Caco-2 (cell line): ENCODE results near the gene ZNF555. TPM values are rescaled to one million over a fixed set of nuclear protein-coding genes. Genes with fewer than 3 reads are reported as not detected.
"Not testable (repeated sequence)": the region's sequence is repeated elsewhere in the genome, so short reads cannot be mapped to it uniquely, and the experiment has no call there.

Source experiments
- BruUV-seq: library from RNA; stranded (reverse); fragments of 400-500 nt; replicated peaks from 2 replicates; lab custom pipeline; 2021; lab: Mats Ljungman, UMichigan
- CTCF ChIA-PET: fragments of 300-600 bp; sonication (Branson Sonifier 250); formaldehyde crosslinking; loops from one replicate; lab custom pipeline; 2022; ENCODE audit warnings: antibody characterized with exemption; lab: Charles Lee
- POLR2A ChIA-PET: fragments of 300-600 bp; sonication (Branson Sonifier 250); formaldehyde crosslinking; loops from one replicate; lab custom pipeline; 2022; ENCODE audit warnings: antibody characterized with exemption; lab: Charles Lee
- DNase-seq, 2 experiments: peaks; one replicate each; pipeline versions ENCODE4 v3.0.0 to v3.0.0-alpha.2; 2020 to 2022
- H3K27me3 ChIP-seq: replicated peaks from 2 replicates; pipeline ENCODE4 v1.6.0; 2011; ENCODE audit warnings: low read length; ENCODE audit not compliant: control insufficient read depth, insufficient read depth
- H3K36me3 ChIP-seq: 2 replicates; pipeline ENCODE4 v1.5.1; 2011; ENCODE audit warnings: low read length; ENCODE audit not compliant: control insufficient read depth, insufficient read depth
- H3K4me1 ChIP-seq: fragments of 250-450 bp; sonication (Bioruptor Pico); 2 replicates; pipeline ENCODE4 v1.5.1; 2020; ENCODE audit warnings: mild to moderate bottlenecking
- H3K4me3 ChIP-seq: 2 replicates; pipeline ENCODE4 v1.5.1; 2011; ENCODE audit warnings: low read depth, mild to moderate bottlenecking, control low read depth, low read length
- H3K9me3 ChIP-seq: fragments of 250-450 bp; sonication (Bioruptor Pico); 2 replicates; pipeline ENCODE4 v1.5.1; 2020; ENCODE audit warnings: mild to moderate bottlenecking, moderate library complexity
- H3K27ac Mint-ChIP-seq: one replicate; pipeline ENCODE4 v1.8.0; 2022; ENCODE audit warnings: mixed read lengths; ENCODE audit not compliant: unreplicated experiment
- H3K27me3 Mint-ChIP-seq: one replicate; pipeline ENCODE4 v1.8.0; 2022; ENCODE audit warnings: mixed read lengths; ENCODE audit not compliant: insufficient read depth, unreplicated experiment
- H3K36me3 Mint-ChIP-seq: one replicate; pipeline ENCODE4 v1.8.0; 2022; ENCODE audit warnings: mild to moderate bottlenecking, mixed read lengths; ENCODE audit not compliant: insufficient read depth, unreplicated experiment
- H3K4me1 Mint-ChIP-seq: one replicate; pipeline ENCODE4 v1.8.0; 2022; ENCODE audit warnings: low read depth, mixed read lengths; ENCODE audit not compliant: unreplicated experiment
- H3K4me3 Mint-ChIP-seq: one replicate; pipeline ENCODE4 v1.8.0; 2022; ENCODE audit warnings: mild to moderate bottlenecking, moderate library complexity, mixed read lengths; ENCODE audit not compliant: unreplicated experiment
- H3K9me3 Mint-ChIP-seq: one replicate; pipeline ENCODE4 v1.8.0; 2022; ENCODE audit warnings: mixed read lengths; ENCODE audit not compliant: unreplicated experiment
- intact Hi-C: fragments of 100-400 bp; cut with micrococcal nuclease; formaldehyde crosslinking; loops from one replicate; pipeline ENCODE4 v1.10.0; 2022; ENCODE audit not compliant: unreplicated experiment
- total RNA-seq: library from RNA; stranded (reverse); gene quantifications from 2 replicates; pipeline ENCODE4 v1.2.3, GENCODE V29; 2022
- TF ChIP-seq, protein P1 (sequence below), 2 experiments: fragments of 200-600 bp in 1 of 2; IDR thresholded peaks; 1 replicate in 1 of 2; 2 replicates in 1 of 2; pipeline versions ENCODE4 v1.5.1 to v1.8.0; 2011 to 2022; ENCODE audit warnings: antibody characterized with exemption in 1 of 2, control low read depth in 1 of 2, inconsistent platforms in 1 of 2, low read depth in 1 of 2, low read length in 1 of 2, mild to moderate bottlenecking in 1 of 2, moderate library complexity in 1 of 2; ENCODE audit not compliant: insufficient read depth in 1 of 2, severe bottlenecking in 1 of 2, unreplicated experiment in 1 of 2

ZNF555 gene
- total RNA-seq, 1 experiment from 2014 or later, result 4.7 TPM

DNA sequence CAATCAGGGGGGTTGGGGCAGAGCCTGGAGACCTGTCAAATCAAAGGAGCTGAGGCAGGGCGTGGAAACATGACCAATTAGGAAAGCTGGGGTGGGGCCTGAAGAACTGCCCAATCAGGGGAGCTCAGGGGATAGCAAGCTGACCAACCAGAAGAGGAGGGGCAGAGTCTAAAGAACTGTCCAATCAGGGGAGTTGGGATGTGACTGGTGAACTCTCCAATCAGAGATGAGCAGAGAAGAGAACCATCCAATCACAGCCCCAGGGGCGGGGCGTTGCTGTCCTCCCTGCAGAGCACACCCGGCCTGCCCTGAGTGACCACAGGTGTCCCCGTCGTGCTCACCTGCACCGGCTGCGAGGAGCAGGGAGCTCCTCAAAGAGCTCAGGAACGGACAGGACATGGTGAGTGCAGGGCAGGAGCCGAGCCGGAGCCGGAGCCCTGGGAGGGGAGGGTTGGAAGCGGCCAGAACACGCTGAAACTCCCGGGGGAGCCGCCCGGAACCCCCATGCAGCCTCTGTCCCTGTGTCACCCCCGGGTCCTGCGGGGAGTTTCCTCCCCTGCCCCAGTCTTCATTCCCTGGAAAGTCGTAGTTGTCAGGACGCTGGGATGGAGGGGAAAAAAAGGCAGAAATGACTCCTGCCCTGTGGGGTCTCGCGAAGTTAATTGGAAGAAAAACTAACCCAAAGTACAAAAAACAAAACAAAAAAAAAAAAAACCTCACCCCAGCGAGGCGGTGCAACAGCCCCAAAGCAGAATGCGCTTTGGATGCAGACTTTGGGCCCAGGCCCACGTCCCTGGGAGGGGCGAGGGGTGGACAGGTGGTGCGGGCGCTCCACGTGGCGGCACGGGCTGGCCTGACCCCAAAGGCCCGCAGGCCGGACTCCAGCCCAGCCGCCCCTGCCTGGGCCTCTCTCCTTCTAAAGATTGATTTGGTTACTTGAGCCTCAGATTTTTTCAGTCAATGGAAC is 26.0 kb downstream of the ZNF555 start, which contains the start of gene ZNF556:
ZNF556 (plus strand) TSS at position 311 of the 967 bp plus-strand sequence; CDS start at position 398, 87 bp downstream.
- peaks cover 37% of the 10 kb centered on the region for H3K9me3 Mint-ChIP-seq
- peak within 1 kb of the TSS; percentile 82 for H3K27ac Mint-ChIP-seq
- POLR2A ChIA-PET, result interaction anchor here (1.0 to 1.2 kb wide), 2 partner anchors 26 to 33 kb away, joined by 5 to 7 read pairs; partner anchors contain the start of genes ZNF555 and ZNF57

DNA sequence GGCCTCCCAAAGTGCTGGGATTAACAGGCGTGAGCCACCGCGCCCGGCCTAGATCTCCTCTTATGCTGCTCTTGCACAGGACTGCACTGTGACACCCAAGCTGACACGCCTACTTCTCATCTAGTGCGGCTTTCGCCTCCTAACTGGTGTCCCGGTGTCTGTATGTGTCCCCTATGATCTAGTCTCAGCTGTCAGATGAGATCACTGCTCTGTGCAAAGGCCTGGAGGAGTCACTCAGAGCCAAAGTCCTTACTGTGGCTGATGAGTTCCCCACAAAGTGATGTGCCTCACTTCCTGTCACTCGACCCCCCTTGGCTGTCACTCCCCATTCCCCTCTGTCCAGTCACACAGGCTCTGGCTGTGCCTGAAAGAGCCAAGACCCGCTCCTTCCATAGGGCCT is 28.3 kb downstream of the ZNF555 start:
- Mint-ChIP-seq H3K4me1 (peaks cover 6% of the 10 kb centered on the region), H3K9me3 (peaks cover 37% of the 10 kb centered on the region), H3K27me3 (no peaks in the 10 kb centered on the region), H3K36me3 (peaks cover 10% of the 10 kb centered on the region), H3K4me3 (no peak overlapping the region), H3K27ac (no peak overlapping the region)
- BruUV-seq, result no TSS peak
- Histone ChIP-seq H3K4me1 (no peaks in the 10 kb centered on the region), H3K36me3 (no peaks in the 10 kb centered on the region), H3K4me3 (no peak overlapping the region), H3K27me3 (no peaks in the 10 kb centered on the region), H3K9me3 (no peaks in the 10 kb centered on the region)
- ChIA-PET CTCF (interaction anchor here (1.4 kb wide), 1 partner anchor 31 kb away, joined by 3 read pairs; the partner anchor contains the start of gene ZNF57), POLR2A (no interaction called here)
- intact Hi-C loops, result no loop called here
- TF ChIP-seq, protein P1, sequence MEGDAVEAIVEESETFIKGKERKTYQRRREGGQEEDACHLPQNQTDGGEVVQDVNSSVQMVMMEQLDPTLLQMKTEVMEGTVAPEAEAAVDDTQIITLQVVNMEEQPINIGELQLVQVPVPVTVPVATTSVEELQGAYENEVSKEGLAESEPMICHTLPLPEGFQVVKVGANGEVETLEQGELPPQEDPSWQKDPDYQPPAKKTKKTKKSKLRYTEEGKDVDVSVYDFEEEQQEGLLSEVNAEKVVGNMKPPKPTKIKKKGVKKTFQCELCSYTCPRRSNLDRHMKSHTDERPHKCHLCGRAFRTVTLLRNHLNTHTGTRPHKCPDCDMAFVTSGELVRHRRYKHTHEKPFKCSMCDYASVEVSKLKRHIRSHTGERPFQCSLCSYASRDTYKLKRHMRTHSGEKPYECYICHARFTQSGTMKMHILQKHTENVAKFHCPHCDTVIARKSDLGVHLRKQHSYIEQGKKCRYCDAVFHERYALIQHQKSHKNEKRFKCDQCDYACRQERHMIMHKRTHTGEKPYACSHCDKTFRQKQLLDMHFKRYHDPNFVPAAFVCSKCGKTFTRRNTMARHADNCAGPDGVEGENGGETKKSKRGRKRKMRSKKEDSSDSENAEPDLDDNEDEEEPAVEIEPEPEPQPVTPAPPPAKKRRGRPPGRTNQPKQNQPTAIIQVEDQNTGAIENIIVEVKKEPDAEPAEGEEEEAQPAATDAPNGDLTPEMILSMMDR (IDR thresholded peaks at IDR 0.05; ENCODE audit: insufficient read depth in 1 of 2, low read depth in 1 of 2, low read length in 1 of 2, severe bottlenecking in 1 of 2, unreplicated experiment in 1 of 2), result no peak
- DNase-seq, result no peak

More for the DNA sequence above, 26.0 kb downstream of the ZNF555 start, which contains the start of gene ZNF556:
- no peaks in the 10 kb centered on the region for H3K9me3 ChIP-seq
- DNase-seq, result peak; percentile 79 to 84
- CTCF ChIA-PET, result interaction anchor here (0.7 to 1.2 kb wide), 2 partner anchors 20 to 75 kb away, joined by 3 to 4 read pairs; no protein-coding TSS in a partner anchor
- TF ChIP-seq, protein P1 (IDR thresholded peaks at IDR 0.05; ENCODE audit: insufficient read depth in 1 of 2, low read depth in 1 of 2, low read length in 1 of 2, severe bottlenecking in 1 of 2, unreplicated experiment in 1 of 2), result no peak
- BruUV-seq, result TSS peak; percentile 71
- Mint-ChIP-seq H3K36me3 (peaks cover 10% of the 10 kb centered on the region), H3K4me1 (peaks cover 6% of the 10 kb centered on the region), H3K4me3 (peak within 1 kb of the TSS; percentile 77), H3K27me3 (no peaks in the 10 kb centered on the region)
- no peaks in the 10 kb centered on the region for H3K27me3 ChIP-seq
- no peaks in the 10 kb centered on the region for H3K36me3 ChIP-seq
- H3K4me1 ChIP-seq, result no peaks in the 10 kb centered on the region
- intact Hi-C loops, result no loop called here
- peak within 1 kb of the TSS; percentile 37 for H3K4me3 ChIP-seq

DNA sequence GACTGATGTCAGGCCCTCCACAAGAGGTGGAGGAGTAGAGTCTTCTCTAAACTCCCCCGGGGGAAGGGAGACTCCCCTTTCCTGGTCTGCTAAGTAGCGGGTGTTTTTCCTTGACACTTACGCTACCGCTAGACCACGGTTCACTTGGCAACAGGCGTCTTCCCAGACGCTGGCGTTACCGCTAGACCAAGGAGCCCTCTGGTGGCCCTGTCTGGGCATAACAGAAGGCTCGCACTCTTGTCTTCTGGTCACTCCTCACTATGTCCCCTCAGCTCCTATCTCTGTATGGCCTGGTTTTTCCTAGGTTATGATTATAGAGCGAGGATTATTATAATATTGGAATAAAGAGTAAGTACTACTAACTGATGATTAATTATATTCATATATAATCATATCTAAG is 30.9 kb downstream of the ZNF555 start:
- H3K4me1 ChIP-seq, DNase-seq, H3K9me3 ChIP-seq, H3K4me3 ChIP-seq, H3K27me3 ChIP-seq, H3K36me3 Mint-ChIP-seq, H3K4me1 Mint-ChIP-seq, BruUV-seq, H3K27me3 Mint-ChIP-seq, POLR2A ChIA-PET, H3K27ac Mint-ChIP-seq, H3K36me3 ChIP-seq, H3K4me3 Mint-ChIP-seq, intact Hi-C loops: not testable (repeated sequence)
- peaks cover 29% of the 10 kb centered on the region for H3K9me3 Mint-ChIP-seq
- CTCF ChIA-PET, result interaction anchor here (0.6 to 1.0 kb wide), 2 partner anchors 210 to 224 kb away, joined by 3 read pairs; no protein-coding TSS in a partner anchor
